Measurements from ENCODE around the gene SNAI3. TPM values are rescaled to one million over a fixed set of nuclear protein-coding genes. Genes with fewer than 3 reads are reported as not detected.

The SNAI3 gene
- total RNA-seq, 8 experiments from 2014 or later = 1.3 to 4.3 (median 2.4) TPM

- Histone ChIP-seq H3K4me3 (no peak overlapping the region), H3K27ac (no peak overlapping the region), H3K4me1 (replicated peaks in 1 of 2) (no peaks in the 10 kb centered on the region)
- no peak for ATAC-seq (replicated peaks in 6 of 8)
- in situ Hi-C loops (cut with MboI; ENCODE audit: low pct_unique_long_range_greater_than_20kb in 2 of 9, low sequenced_read_pairs in 9 of 9, unreplicated experiment in 9 of 9) = no loop called here
- WGBS, 10 experiments = 87 to 90% methylated on average over 2 to 3 of the region's 19 CpGs; no CpG with 5 or more reads in 8 of the 10 experiments
These were observed 33.6 kb upstream of the SNAI3 start for GRCh38 chr16:88719933-88720296.

- Histone ChIP-seq H3K27ac (no peak overlapping the region), H3K4me1 (replicated peaks in 1 of 2) (no peaks in the 10 kb centered on the region), H3K4me3 (no peak overlapping the region)
- 93 to 100% (median 97%) methylated on average over 1 to 7 of the region's 29 CpGs; no CpG with 5 or more reads in 7 of the 10 experiments for WGBS, 10 experiments
- no peak for ATAC-seq (replicated peaks in 6 of 8)
- in situ Hi-C loops (cut with MboI; ENCODE audit: low pct_unique_long_range_greater_than_20kb in 2 of 9, low sequenced_read_pairs in 9 of 9, unreplicated experiment in 9 of 9) = no loop called here
These were observed 33.1 kb upstream of the SNAI3 start for GRCh38 chr16:88719267-88719932.

- ATAC-seq (replicated peaks in 6 of 8) = no peak
- Histone ChIP-seq H3K27ac (no peak overlapping the region), H3K4me3 (no peak overlapping the region), H3K4me1 (replicated peaks in 1 of 2) (no peaks in the 10 kb centered on the region)
- in situ Hi-C loops (cut with MboI; ENCODE audit: low pct_unique_long_range_greater_than_20kb in 2 of 9, low sequenced_read_pairs in 9 of 9, unreplicated experiment in 9 of 9) = no loop called here
- WGBS, 10 experiments = 20 to 100% (median 90%) methylated on average over 1 to 11 of the region's 11 CpGs; no CpG with 5 or more reads in 1 of the 10 experiments
These were observed 31.9 kb upstream of the SNAI3 start for GRCh38 chr16:88718178-88718577.

GRCh38 chr16:88716601-88717001 lies 30.3 kb upstream of the SNAI3 start:
- 93 to 100% methylated on average over 1 to 3 of the region's 21 CpGs; no CpG with 5 or more reads in 8 of the 10 experiments for WGBS, 10 experiments
- Histone ChIP-seq H3K4me3 (no peak overlapping the region), H3K4me1 (replicated peaks in 1 of 2) (no peaks in the 10 kb centered on the region), H3K27ac (no peak overlapping the region)
- in situ Hi-C loops (cut with MboI; ENCODE audit: low pct_unique_long_range_greater_than_20kb in 2 of 9, low sequenced_read_pairs in 9 of 9, unreplicated experiment in 9 of 9) = no loop called here
- peak in 1 of 8 experiments; percentile 1 for ATAC-seq (replicated peaks in 6 of 8)

- no peaks in the 10 kb centered on the region for H3K4me1 ChIP-seq (replicated peaks in 1 of 2)
- in situ Hi-C loops (cut with MboI; ENCODE audit: low pct_unique_long_range_greater_than_20kb in 2 of 9, low sequenced_read_pairs in 9 of 9, unreplicated experiment in 9 of 9) = no loop called here
- H3K27ac ChIP-seq = no peak overlapping the region
- WGBS, 10 experiments = 87 to 100% methylated on average over 1 to 3 of the region's 15 CpGs; no CpG with 5 or more reads in 8 of the 10 experiments
- ATAC-seq (replicated peaks in 6 of 8) = peak in 3 of 8 experiments; percentile 4 to 10 (median 6)
- H3K4me3 ChIP-seq = no peak overlapping the region
These were observed 29.9 kb upstream of the SNAI3 start for GRCh38 chr16:88716201-88716600.

GRCh38 chr16:88715312-88716190 lies 29.2 kb upstream of the SNAI3 start:
- Histone ChIP-seq H3K4me1 (replicated peaks in 1 of 2) (no peaks in the 10 kb centered on the region), H3K27ac (no peak overlapping the region), H3K4me3 (no peak overlapping the region)
- peak in 4 of 8 experiments; percentile 1 to 15 (median 10) for ATAC-seq (replicated peaks in 6 of 8)
- WGBS, 10 experiments = 78 to 95% (median 82%) methylated on average over 3 to 8 of the region's 57 CpGs; no CpG with 5 or more reads in 6 of the 10 experiments
- in situ Hi-C loops (cut with MboI; ENCODE audit: low pct_unique_long_range_greater_than_20kb in 2 of 9, low sequenced_read_pairs in 9 of 9, unreplicated experiment in 9 of 9) = no loop called here

GRCh38 chr16:88714420-88715302 lies 28.4 kb upstream of the SNAI3 start:
- Histone ChIP-seq H3K27ac (no peak overlapping the region), H3K4me1 (replicated peaks in 1 of 2) (no peaks in the 10 kb centered on the region), H3K4me3 (no peak overlapping the region)
- in situ Hi-C loops (cut with MboI; ENCODE audit: low pct_unique_long_range_greater_than_20kb in 2 of 9, low sequenced_read_pairs in 9 of 9, unreplicated experiment in 9 of 9) = no loop called here
- 100% methylated on average over 1 to 3 of the region's 42 CpGs; no CpG with 5 or more reads in 8 of the 10 experiments for WGBS, 10 experiments
- ATAC-seq (replicated peaks in 6 of 8) = peak in 4 of 8 experiments; percentile 2 to 11 (median 9)

- H3K4me3 ChIP-seq = no peak overlapping the region
- in situ Hi-C loops (cut with MboI; ENCODE audit: low pct_unique_long_range_greater_than_20kb in 2 of 9, low sequenced_read_pairs in 9 of 9, unreplicated experiment in 9 of 9) = no loop called here
- peak in 7 of 8 experiments; percentile 12 to 78 (median 17) for ATAC-seq (replicated peaks in 6 of 8)
- no peaks in the 10 kb centered on the region for H3K4me1 ChIP-seq (replicated peaks in 1 of 2)
- no peak overlapping the region for H3K27ac ChIP-seq
- WGBS, 10 experiments = no CpG with 5 or more reads among the region's 30 CpGs
These were observed 27.5 kb upstream of the SNAI3 start for GRCh38 chr16:88713568-88714419.

GRCh38 chr16:88713054-88713453 lies 26.7 kb upstream of the SNAI3 start:
- Histone ChIP-seq H3K27ac (no peak overlapping the region), H3K4me3 (no peak overlapping the region), H3K4me1 (replicated peaks in 1 of 2) (no peaks in the 10 kb centered on the region)
- in situ Hi-C loops (cut with MboI; ENCODE audit: low pct_unique_long_range_greater_than_20kb in 2 of 9, low sequenced_read_pairs in 9 of 9, unreplicated experiment in 9 of 9) = no loop called here
- no peak for ATAC-seq (replicated peaks in 6 of 8)
- no CpG with 5 or more reads among the region's 15 CpGs for WGBS, 10 experiments

- in situ Hi-C loops (cut with MboI; ENCODE audit: low pct_unique_long_range_greater_than_20kb in 2 of 9, low sequenced_read_pairs in 9 of 9, unreplicated experiment in 9 of 9) = no loop called here
- WGBS, 10 experiments = no CpG with 5 or more reads among the region's 25 CpGs
These were observed 26.2 kb upstream of the SNAI3 start for GRCh38 chr16:88712362-88712979.

GRCh38 chr16:88711750-88712340 lies 25.5 kb upstream of the SNAI3 start:
- in situ Hi-C loops (cut with MboI; ENCODE audit: low pct_unique_long_range_greater_than_20kb in 2 of 9, low sequenced_read_pairs in 9 of 9, unreplicated experiment in 9 of 9) = no loop called here
- Histone ChIP-seq H3K4me3 (no peak overlapping the region), H3K4me1 (replicated peaks in 1 of 2) (peaks cover 6 to 8% of the 10 kb centered on the region in 2 donors), H3K27ac (no peak overlapping the region)
- WGBS, 10 experiments = 48 to 83% (median 80%) methylated on average over 1 to 4 of the region's 18 CpGs; no CpG with 5 or more reads in 7 of the 10 experiments
- ATAC-seq (replicated peaks in 6 of 8) = no peak

More at GRCh38 chr16:88712362-88712979, 26.2 kb upstream of the SNAI3 start:
- no peak overlapping the region for H3K4me3 ChIP-seq
- peak in 1 of 8 experiments; percentile 2 for ATAC-seq (replicated peaks in 6 of 8)
- peaks cover 2 to 3% of the 10 kb centered on the region in 2 donors for H3K4me1 ChIP-seq (replicated peaks in 1 of 2)
- H3K27ac ChIP-seq = no peak overlapping the region

All from motor neuron (in vitro differentiated cells).